Measurements from ENCODE around the gene NRCAM. TPM values are rescaled to one million over a fixed set of nuclear protein-coding genes. Genes with fewer than 3 reads are reported as not detected.

Gene NRCAM
- total and polyA plus RNA-seq, 2 of the 13 experiments (the other 11 are each of a cell fraction or from before 2014, with no cell fraction given): 0.31 to 0.33 TPM

DNA sequence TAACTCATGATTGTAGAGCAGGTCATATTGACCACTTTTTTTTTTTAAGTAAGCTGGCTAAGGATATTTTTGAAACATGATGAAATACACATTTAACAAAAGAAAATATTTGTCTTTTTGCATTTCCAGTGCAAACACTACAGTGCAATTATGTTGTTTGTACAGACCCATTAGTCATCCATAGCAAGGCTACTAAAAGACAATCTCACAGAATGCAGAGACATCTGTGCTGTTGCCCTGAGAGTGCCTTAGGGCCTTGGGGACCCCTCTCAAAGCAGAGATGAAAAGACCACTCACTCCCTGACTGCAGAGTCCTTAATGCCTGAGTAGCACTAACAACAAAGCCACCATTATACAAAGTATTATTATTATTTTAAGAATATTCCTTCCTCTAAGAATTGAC, 104.5 kb downstream of the NRCAM start (continued):
- no peak for TF ChIP-seq ZNF672 (CRISPR knock-in tag; IDR thresholded peaks at IDR 0.05)
- no peak for TF ChIP-seq ZBTB42 (CRISPR knock-in tag; IDR thresholded peaks at IDR 0.05)
- no peak for TF ChIP-seq GABPA (IDR thresholded peaks at IDR 0.05; ENCODE audit: low read depth, low read length)
- peak; percentile 23; the same call in 1 of the 2 replicates for TF ChIP-seq GABPA (CRISPR knock-in tag; IDR thresholded peaks at IDR 0.05; ENCODE audit: low read depth)
- TF ChIP-seq, protein P1, sequence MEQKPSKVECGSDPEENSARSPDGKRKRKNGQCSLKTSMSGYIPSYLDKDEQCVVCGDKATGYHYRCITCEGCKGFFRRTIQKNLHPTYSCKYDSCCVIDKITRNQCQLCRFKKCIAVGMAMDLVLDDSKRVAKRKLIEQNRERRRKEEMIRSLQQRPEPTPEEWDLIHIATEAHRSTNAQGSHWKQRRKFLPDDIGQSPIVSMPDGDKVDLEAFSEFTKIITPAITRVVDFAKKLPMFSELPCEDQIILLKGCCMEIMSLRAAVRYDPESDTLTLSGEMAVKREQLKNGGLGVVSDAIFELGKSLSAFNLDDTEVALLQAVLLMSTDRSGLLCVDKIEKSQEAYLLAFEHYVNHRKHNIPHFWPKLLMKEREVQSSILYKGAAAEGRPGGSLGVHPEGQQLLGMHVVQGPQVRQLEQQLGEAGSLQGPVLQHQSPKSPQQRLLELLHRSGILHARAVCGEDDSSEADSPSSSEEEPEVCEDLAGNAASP (CRISPR knock-in tag; IDR thresholded peaks at IDR 0.05; ENCODE audit: borderline replicate concordance): peak; percentile 75; the same call in 1 of the 2 replicates
- TF ChIP-seq ZNF383 (CRISPR knock-in tag; IDR thresholded peaks at IDR 0.05; ENCODE audit: borderline replicate concordance): no peak
- peak; percentile 21; the same call in 1 of the 2 replicates for TF ChIP-seq ATF7 (IDR thresholded peaks at IDR 0.05)
- no peak for TF ChIP-seq ATF7 (CRISPR knock-in tag; IDR thresholded peaks at IDR 0.05)
- TF ChIP-seq ZSCAN25 (CRISPR knock-in tag; IDR thresholded peaks at IDR 0.05): no peak
- TF ChIP-seq MEF2D (CRISPR knock-in tag; IDR thresholded peaks at IDR 0.05): peak; percentile 76
- TF ChIP-seq SP5 (CRISPR knock-in tag; IDR thresholded peaks at IDR 0.05; ENCODE audit: borderline replicate concordance, low read depth): no peak
- TF ChIP-seq SP2 (CRISPR knock-in tag; IDR thresholded peaks at IDR 0.05): no peak
- 0 out of 2 replicates have a peak, but pooled peaks have one; percentile 13 for TF ChIP-seq PPARG (CRISPR knock-in tag; conservative IDR thresholded peaks at IDR 0.05)
- TF ChIP-seq NFIB (CRISPR knock-in tag; IDR thresholded peaks at IDR 0.05; ENCODE audit: borderline replicate concordance): no peak
- TF ChIP-seq NR2C2 (CRISPR knock-in tag; IDR thresholded peaks at IDR 0.05; ENCODE audit: borderline replicate concordance): no peak; the same call in 1 of the 2 replicates
- TF ChIP-seq ZNF350 (CRISPR knock-in tag; IDR thresholded peaks at IDR 0.05; ENCODE audit: borderline replicate concordance, low read depth): no peak
- TF ChIP-seq ZSCAN21 (CRISPR knock-in tag; IDR thresholded peaks at IDR 0.05; ENCODE audit: borderline replicate concordance): no peak
- peak; percentile 34 to 53; a peak in 3 of 4 replicates for TF ChIP-seq MAFK (conservative IDR thresholded peaks at IDR 0.05 in 1 of 2, IDR thresholded peaks at IDR 0.05 in 1 of 2; ENCODE audit: low read length in 2 of 2)
- TF ChIP-seq MBNL3 (CRISPR knock-in tag; conservative IDR thresholded peaks at IDR 0.05): no peak
- TF ChIP-seq CREM (IDR thresholded peaks at IDR 0.05): peak; percentile 80
- TF ChIP-seq CREM (CRISPR knock-in tag; IDR thresholded peaks at IDR 0.05): no peak
- TF ChIP-seq MEIS1 (CRISPR knock-in tag; IDR thresholded peaks at IDR 0.05; ENCODE audit: borderline replicate concordance): no peak
- TF ChIP-seq, protein P2, sequence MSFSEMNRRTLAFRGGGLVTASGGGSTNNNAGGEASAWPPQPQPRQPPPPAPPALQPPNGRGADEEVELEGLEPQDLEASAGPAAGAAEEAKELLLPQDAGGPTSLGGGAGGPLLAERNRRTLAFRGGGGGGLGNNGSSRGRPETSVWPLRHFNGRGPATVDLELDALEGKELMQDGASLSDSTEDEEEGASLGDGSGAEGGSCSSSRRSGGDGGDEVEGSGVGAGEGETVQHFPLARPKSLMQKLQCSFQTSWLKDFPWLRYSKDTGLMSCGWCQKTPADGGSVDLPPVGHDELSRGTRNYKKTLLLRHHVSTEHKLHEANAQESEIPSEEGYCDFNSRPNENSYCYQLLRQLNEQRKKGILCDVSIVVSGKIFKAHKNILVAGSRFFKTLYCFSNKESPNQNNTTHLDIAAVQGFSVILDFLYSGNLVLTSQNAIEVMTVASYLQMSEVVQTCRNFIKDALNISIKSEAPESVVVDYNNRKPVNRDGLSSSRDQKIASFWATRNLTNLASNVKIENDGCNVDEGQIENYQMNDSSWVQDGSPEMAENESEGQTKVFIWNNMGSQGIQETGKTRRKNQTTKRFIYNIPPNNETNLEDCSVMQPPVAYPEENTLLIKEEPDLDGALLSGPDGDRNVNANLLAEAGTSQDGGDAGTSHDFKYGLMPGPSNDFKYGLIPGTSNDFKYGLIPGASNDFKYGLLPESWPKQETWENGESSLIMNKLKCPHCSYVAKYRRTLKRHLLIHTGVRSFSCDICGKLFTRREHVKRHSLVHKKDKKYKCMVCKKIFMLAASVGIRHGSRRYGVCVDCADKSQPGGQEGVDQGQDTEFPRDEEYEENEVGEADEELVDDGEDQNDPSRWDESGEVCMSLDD (CRISPR knock-in tag; IDR thresholded peaks at IDR 0.05; ENCODE audit: borderline replicate concordance): no peak
- TF ChIP-seq PAF1 (CRISPR knock-in tag; IDR thresholded peaks at IDR 0.05): no peak
- no peak; the same call in 1 of the 2 replicates for TF ChIP-seq ZNF652 (CRISPR knock-in tag; IDR thresholded peaks at IDR 0.05; ENCODE audit: borderline replicate concordance, low read depth)
- TF ChIP-seq NR2F2 (IDR thresholded peaks at IDR 0.05; ENCODE audit: borderline replicate concordance, low read depth): 0 out of 2 replicates have a peak, but pooled peaks have one; percentile 39
- no peak for TF ChIP-seq DNMT1 (CRISPR knock-in tag; IDR thresholded peaks at IDR 0.05)
- no peak for TF ChIP-seq KAT8 (CRISPR knock-in tag; IDR thresholded peaks at IDR 0.05)

All from HepG2 (cell line).